Fibroblast of villous mesenchyme (primary cell): Measurements from ENCODE around the gene GPR135. TPM values are rescaled to one million over a fixed set of nuclear protein-coding genes. Genes with fewer than 3 reads are reported as not detected.

Experiments used
- DNase-seq: peaks from one replicate; pipeline ENCODE4 v3.0.0-alpha.2; 2010; ENCODE audit warnings: low read depth
- H3K4me3 ChIP-seq: 2 replicates; pipeline ENCODE4 v1.5.1; 2011; ENCODE audit warnings: low read depth, mild to moderate bottlenecking, low read length
- CTCF ChIP-seq: IDR thresholded peaks from 2 replicates; pipeline ENCODE4 v1.5.1; 2012; ENCODE audit warnings: low read depth, mild to moderate bottlenecking, low read length; ENCODE audit not compliant: insufficient read depth
- total RNA-seq: library from RNA; depleted of rRNA; stranded (reverse); fragments of >200 nt; gene quantifications from 2 replicates; pipeline ENCODE4 v1.2.3, GENCODE V29; 2012

Gene GPR135
- total RNA-seq, 1 donor = 6.5 TPM

DNA sequence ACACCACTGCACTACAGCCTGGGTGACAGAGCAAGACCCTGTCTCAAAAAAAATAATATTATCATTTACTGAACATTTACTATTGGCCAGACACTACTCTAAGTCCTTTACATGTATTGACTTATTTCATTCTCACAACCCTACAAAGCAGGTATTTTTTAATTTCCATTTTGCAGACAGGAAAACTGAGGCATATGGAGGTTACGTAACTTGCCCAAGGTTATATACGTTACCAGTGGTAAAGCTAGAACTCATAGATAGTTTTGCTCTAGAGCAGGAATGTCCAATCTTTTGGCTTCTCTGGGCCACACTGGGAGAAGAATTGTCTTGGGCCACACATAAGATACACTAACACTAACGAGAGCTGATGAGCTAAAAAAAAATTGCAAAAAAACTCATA is 13.4 kb upstream of the GPR135 start:
- TF ChIP-seq CTCF = no peak
- H3K4me3 ChIP-seq = no peak overlapping the region
- no peak for DNase-seq

DNA sequence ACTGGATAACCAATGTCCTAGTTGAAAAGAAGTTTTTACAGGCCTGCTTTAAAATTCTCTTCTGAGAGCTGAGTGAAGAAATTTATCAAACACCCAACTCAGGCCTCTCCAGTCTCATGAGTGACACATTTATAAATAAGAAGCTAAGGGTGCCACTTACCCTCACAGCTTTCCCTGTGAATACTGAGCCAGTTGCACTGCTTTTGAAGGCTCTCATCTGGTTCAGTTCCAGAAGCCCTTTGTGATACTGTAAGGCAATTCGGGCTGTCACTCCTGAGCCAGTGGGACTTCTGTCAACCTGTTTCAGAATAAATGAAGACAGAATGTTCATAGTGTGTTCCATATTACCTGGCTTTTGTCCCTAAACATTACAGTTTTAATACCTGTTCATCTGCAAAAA is 10.5 kb upstream of the GPR135 start:
- no peak for TF ChIP-seq CTCF
- no peak overlapping the region for H3K4me3 ChIP-seq
- no peak for DNase-seq

DNA sequence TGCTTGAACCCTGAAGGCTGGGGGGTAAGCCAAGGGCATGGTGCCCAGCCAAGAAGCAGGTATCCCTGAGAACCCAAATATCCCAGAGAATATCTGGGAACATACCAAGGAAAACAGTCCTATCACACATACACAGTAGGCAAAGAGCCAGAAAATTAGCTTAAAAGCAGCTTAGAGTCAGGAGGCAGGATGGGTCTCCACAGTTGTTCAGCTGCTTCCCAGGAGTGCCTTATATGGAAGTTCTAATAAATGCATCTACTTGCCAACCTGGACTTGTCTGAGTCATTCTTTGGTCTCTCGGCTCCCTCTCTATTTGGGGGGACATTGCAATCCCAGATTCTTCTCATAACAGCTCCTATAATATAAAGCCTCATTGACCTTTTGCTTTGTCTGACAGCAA is 9.0 kb upstream of the GPR135 start:
- no peak for TF ChIP-seq CTCF
- no peak overlapping the region for H3K4me3 ChIP-seq
- DNase-seq = no peak

GRCh38 chr14:59464486-59465315 is 479 bp downstream of the GPR135 start:
- peak; percentile 68 for DNase-seq
- no peak for TF ChIP-seq CTCF
- H3K4me3 ChIP-seq = peak overlapping the region; percentile 65

- DNase-seq = no peak
- peak overlapping the region; percentile 65 for H3K4me3 ChIP-seq
- TF ChIP-seq CTCF = no peak
Measured at GRCh38 chr14:59463787-59464485, 1.2 kb downstream of the GPR135 start.

DNA sequence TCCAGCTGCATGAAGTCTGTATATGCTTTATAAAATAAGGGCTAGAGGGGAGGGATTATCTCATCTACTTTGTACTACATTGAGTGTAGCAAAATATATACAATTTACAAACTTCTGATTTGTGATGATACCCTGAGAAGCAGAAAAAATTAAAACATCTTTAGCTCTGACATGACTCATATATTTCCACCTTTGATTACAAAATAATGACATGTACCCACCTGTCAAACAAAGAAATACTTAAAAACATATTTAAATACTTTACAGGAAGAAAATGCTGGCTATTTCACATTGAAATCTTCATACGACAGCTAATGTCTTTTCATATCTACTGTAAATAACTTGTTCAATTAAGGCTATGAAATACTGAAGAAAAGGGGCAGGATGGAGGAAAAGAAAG is 3.3 kb downstream of the GPR135 start:
- no peak for TF ChIP-seq CTCF
- no peak overlapping the region for H3K4me3 ChIP-seq
- DNase-seq = no peak
